ENCODE measurements around the gene ANKLE1.
"Not testable (repeated sequence)": the region's sequence is repeated elsewhere in the genome, so short reads cannot be mapped to it uniquely, and the experiment has no call there.

ANKLE1 gene

GRCh38 chr19:17246681-17247425, 34.8 kb upstream of the ANKLE1 start:
- DNase-seq: peak in 7 of 56 donors; percentile 15 to 51 (median 38)

GRCh38 chr19:17248011-17248776, 33.5 kb upstream of the ANKLE1 start:
- no peak for DNase-seq

GRCh38 chr19:17249887-17250548, 31.7 kb upstream of the ANKLE1 start:
- no peak for DNase-seq

GRCh38 chr19:17254636-17255035, 27.1 kb upstream of the ANKLE1 start:
- DNase-seq: no peak

GRCh38 chr19:17255150-17255621, 26.5 kb upstream of the ANKLE1 start:
- no peak for DNase-seq

GRCh38 chr19:17256130-17256529, 25.6 kb upstream of the ANKLE1 start:
- DNase-seq: no peak

GRCh38 chr19:17259118-17259780, 22.5 kb upstream of the ANKLE1 start:
- no peak for DNase-seq

GRCh38 chr19:17259934-17260333, 21.8 kb upstream of the ANKLE1 start:
- DNase-seq: no peak

GRCh38 chr19:17260842-17261325, 20.8 kb upstream of the ANKLE1 start:
- peak in 30 of 56 donors; percentile 4 to 72 (median 22) for DNase-seq

- DNase-seq: no peak
These were observed 19.1 kb upstream of the ANKLE1 start for GRCh38 chr19:17262557-17262956.

GRCh38 chr19:17263712-17264640, 17.7 kb upstream of the ANKLE1 start:
- no peak for DNase-seq

- no peak for DNase-seq
These were observed 17.1 kb upstream of the ANKLE1 start, which contains the start of gene USHBP1 for GRCh38 chr19:17264641-17264979. TSS of gene USHBP1 (minus strand) at chr19:17264745. CDS start at chr19:17264299, 446 bp downstream.

GRCh38 chr19:17266026-17266425, 15.7 kb upstream of the ANKLE1 start:
- no peak for DNase-seq

GRCh38 chr19:17266589-17266974, 15.1 kb upstream of the ANKLE1 start:
- no peak for DNase-seq

GRCh38 chr19:17266975-17267788, 14.5 kb upstream of the ANKLE1 start, which contains the start of gene BABAM1:
TSS of gene BABAM1 (plus strand) at chr19:17267443. CDS start at chr19:17268807, 1,364 bp downstream.
- DNase-seq: peak; percentile 19 to 99 (median 96)

- no peak for DNase-seq
These were observed 12.9 kb upstream of the ANKLE1 start for GRCh38 chr19:17268754-17269153.

GRCh38 chr19:17274892-17275291, 6.8 kb upstream of the ANKLE1 start:
- DNase-seq: not testable (repeated sequence)

GRCh38 chr19:17275441-17276175, 6.1 kb upstream of the ANKLE1 start:
- DNase-seq: no peak

Measured in amygdala (tissue), 56 donors.